ENCODE measurements around the gene TGFBR3. TPM values are rescaled to one million over a fixed set of nuclear protein-coding genes. Genes with fewer than 3 reads are reported as not detected.

Gene TGFBR3
- total and polyA plus RNA-seq, 9 of the 15 experiments (the other 6 are each of a cell fraction or from before 2014, with no cell fraction given) = 3.6 to 32.4 (median 15.6) TPM

- Histone ChIP-seq H3K27ac (ENCODE audit: extremely low read depth, low read depth, low read length) (no peak overlapping the region), H3K27me3 (ENCODE audit: control insufficient read depth in 2 of 2, insufficient read depth in 2 of 2, low read length in 2 of 2) (no peaks in the 10 kb centered on the region), H4K20me1 (replicated peaks; ENCODE audit: control insufficient read depth, insufficient read depth, low read length) (no peaks in the 10 kb centered on the region; the same call in 1 of the 2 replicates), H3K36me3 (ENCODE audit: control insufficient read depth, insufficient read depth, low read length) (no peaks in the 10 kb centered on the region), H3K9me3 (replicated peaks; ENCODE audit: control insufficient read depth, insufficient read depth, low read depth, low read length) (no peaks in the 10 kb centered on the region), H3K79me2 (ENCODE audit: control insufficient read depth, insufficient read depth, low read length) (peaks cover 3% of the 10 kb centered on the region; the same call in 1 of the 3 replicates), H3K9ac (ENCODE audit: insufficient read depth in 1 of 2, low read depth in 2 of 2, low read length in 2 of 2) (no peak overlapping the region), H2AFZ (ENCODE audit: low read depth, low read length) (no peak overlapping the region), H3K4me2 (ENCODE audit: insufficient read depth, low read length) (no peak overlapping the region), H3K4me3 (no peak overlapping the region), H3K4me1 (replicated peaks in 1 of 2; ENCODE audit: control insufficient read depth in 2 of 2, insufficient read depth in 2 of 2, low read length in 2 of 2) (peaks cover 2 to 5% of the 10 kb centered on the region in 2 experiments; a peak in 1 of 5 replicates), H3K9me1 (ENCODE audit: control insufficient read depth, insufficient read depth, low read length) (no peaks in the 10 kb centered on the region)
- intact Hi-C loops (cut with micrococcal nuclease) (no loop called here), in situ Hi-C loops (cut with MboI) (no loop called here)
- TF ChIP-seq GTF2A2 (tag; IDR thresholded peaks at IDR 0.05) (no peak), MEIS2 (IDR thresholded peaks at IDR 0.05; ENCODE audit: partially characterized antibody) (peak; percentile 93), RFX5 (IDR thresholded peaks at IDR 0.05; ENCODE audit: low read depth, low read length) (no peak), PRPF4 (IDR thresholded peaks at IDR 0.05; ENCODE audit: insufficient read depth, low read depth, low read length, poor library complexity, severe bottlenecking) (no peak), RHOXF2B (CRISPR knock-in tag; conservative IDR thresholded peaks at IDR 0.05) (no peak), ZNF586 (CRISPR knock-in tag; conservative IDR thresholded peaks at IDR 0.05) (no peak), CCAR2 (IDR thresholded peaks at IDR 0.05; ENCODE audit: low read depth, low read length) (no peak), SMARCB1 (IDR thresholded peaks at IDR 0.05; ENCODE audit: insufficient read length, low read depth) (no peak), L3MBTL2 (IDR thresholded peaks at IDR 0.05) (no peak), ZNF431 (CRISPR knock-in tag; IDR thresholded peaks at IDR 0.05) (no peak), POLR3A (IDR thresholded peaks at IDR 0.05; ENCODE audit: borderline replicate concordance, extremely low read depth, insufficient read depth, insufficient read length) (no peak), MXI1 (IDR thresholded peaks at IDR 0.05; ENCODE audit: low read depth, low read length) (no peak)
- TF ChIP-seq, protein P1, sequence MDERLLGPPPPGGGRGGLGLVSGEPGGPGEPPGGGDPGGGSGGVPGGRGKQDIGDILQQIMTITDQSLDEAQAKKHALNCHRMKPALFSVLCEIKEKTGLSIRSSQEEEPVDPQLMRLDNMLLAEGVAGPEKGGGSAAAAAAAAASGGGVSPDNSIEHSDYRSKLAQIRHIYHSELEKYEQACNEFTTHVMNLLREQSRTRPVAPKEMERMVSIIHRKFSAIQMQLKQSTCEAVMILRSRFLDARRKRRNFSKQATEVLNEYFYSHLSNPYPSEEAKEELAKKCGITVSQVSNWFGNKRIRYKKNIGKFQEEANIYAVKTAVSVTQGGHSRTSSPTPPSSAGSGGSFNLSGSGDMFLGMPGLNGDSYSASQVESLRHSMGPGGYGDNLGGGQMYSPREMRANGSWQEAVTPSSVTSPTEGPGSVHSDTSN (CRISPR knock-in tag; IDR thresholded peaks at IDR 0.05; ENCODE audit: low read depth) = no peak
- TF ChIP-seq, protein P1 (tag; conservative IDR thresholded peaks at IDR 0.05; ENCODE audit: low read depth) = peak; percentile 92
- TF ChIP-seq, protein P2, sequence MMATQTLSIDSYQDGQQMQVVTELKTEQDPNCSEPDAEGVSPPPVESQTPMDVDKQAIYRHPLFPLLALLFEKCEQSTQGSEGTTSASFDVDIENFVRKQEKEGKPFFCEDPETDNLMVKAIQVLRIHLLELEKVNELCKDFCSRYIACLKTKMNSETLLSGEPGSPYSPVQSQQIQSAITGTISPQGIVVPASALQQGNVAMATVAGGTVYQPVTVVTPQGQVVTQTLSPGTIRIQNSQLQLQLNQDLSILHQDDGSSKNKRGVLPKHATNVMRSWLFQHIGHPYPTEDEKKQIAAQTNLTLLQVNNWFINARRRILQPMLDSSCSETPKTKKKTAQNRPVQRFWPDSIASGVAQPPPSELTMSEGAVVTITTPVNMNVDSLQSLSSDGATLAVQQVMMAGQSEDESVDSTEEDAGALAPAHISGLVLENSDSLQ (IDR thresholded peaks at IDR 0.05) = peak; percentile 74
- TF ChIP-seq, protein P3, sequence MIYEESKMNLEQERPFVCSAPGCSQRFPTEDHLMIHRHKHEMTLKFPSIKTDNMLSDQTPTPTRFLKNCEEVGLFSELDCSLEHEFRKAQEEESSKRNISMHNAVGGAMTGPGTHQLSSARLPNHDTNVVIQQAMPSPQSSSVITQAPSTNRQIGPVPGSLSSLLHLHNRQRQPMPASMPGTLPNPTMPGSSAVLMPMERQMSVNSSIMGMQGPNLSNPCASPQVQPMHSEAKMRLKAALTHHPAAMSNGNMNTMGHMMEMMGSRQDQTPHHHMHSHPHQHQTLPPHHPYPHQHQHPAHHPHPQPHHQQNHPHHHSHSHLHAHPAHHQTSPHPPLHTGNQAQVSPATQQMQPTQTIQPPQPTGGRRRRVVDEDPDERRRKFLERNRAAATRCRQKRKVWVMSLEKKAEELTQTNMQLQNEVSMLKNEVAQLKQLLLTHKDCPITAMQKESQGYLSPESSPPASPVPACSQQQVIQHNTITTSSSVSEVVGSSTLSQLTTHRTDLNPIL (CRISPR knock-in tag; IDR thresholded peaks at IDR 0.05) = no peak
- 75% methylated on average over 11 of the region's 11 CpGs for WGBS (ENCODE audit: insufficient coverage, low coverage, missing lambda C conversion rate)
- POLR2A ChIA-PET = interaction anchor here (0.6 to 1.1 kb wide), 3 partner anchors 9 to 65 kb away, joined by 3 read pairs; no protein-coding TSS in a partner anchor
- peak; percentile 40; the same call in 1 of the 3 replicates for ATAC-seq
- CTCF ChIA-PET (ENCODE audit: low intra/inter-chr PET ratio) = no interaction called here
- FAIRE-seq = no peak
- no TSS peak for BruUV-seq (replicated peaks)
- peak in 1 of 4 experiments; percentile 17 for DNase-seq (ENCODE audit: extremely low read depth in 1 of 4, low spot score in 3 of 4)
Measured at GRCh38 chr1:91819038-91819788, 66.7 kb downstream of the TGFBR3 start.
